Keratinocyte (primary cell): ENCODE measurements around the gene OPTC. TPM values are rescaled to one million over a fixed set of nuclear protein-coding genes. Genes with fewer than 3 reads are reported as not detected.

Source experiments
- DNase-seq: peaks from one replicate; pipeline ENCODE4 v3.0.0-alpha.2; 2011; ENCODE audit warnings: low read depth, missing footprints, low spot score
- FAIRE-seq: peaks from 2 replicates; lab custom pipeline; 2011; peaks lifted over from hg19 to GRCh38; lab: Jason Lieb, UNC
- H2AFZ ChIP-seq: 2 replicates; pipeline ENCODE4 v1.6.0; 2012; ENCODE audit warnings: low read length, control low read depth, inconsistent platforms; ENCODE audit not compliant: control insufficient read depth
- H3K27ac ChIP-seq: 2 replicates; pipeline ENCODE4 v1.5.1; 2011; ENCODE audit warnings: low read length; ENCODE audit not compliant: control insufficient read depth, insufficient read depth
- H3K27me3 ChIP-seq: 3 replicates; pipeline ENCODE4 v1.6.0; 2011; ENCODE audit warnings: low read length; ENCODE audit not compliant: control insufficient read depth, insufficient read depth; ENCODE audit errors: extremely low read depth
- H3K36me3 ChIP-seq, 2 experiments: 2 replicates in 1 of 2; 3 replicates in 1 of 2; pipeline ENCODE4 v1.5.1; 2011; ENCODE audit warnings: low read length in 2 of 2, mild to moderate bottlenecking in 1 of 2; ENCODE audit not compliant: control insufficient read depth in 2 of 2, insufficient read depth in 2 of 2; ENCODE audit errors: extremely low read depth in 1 of 2
- H3K4me1 ChIP-seq: 3 replicates; pipeline ENCODE4 v1.5.1; 2011; ENCODE audit warnings: low read length; ENCODE audit not compliant: control insufficient read depth, insufficient read depth; ENCODE audit errors: extremely low read depth
- H3K4me2 ChIP-seq: 3 replicates; pipeline ENCODE4 v1.6.0; 2011; ENCODE audit warnings: low read depth, low read length; ENCODE audit not compliant: control insufficient read depth, insufficient read depth; ENCODE audit errors: extremely low read depth
- H3K4me3 ChIP-seq, 3 experiments: fragments of 200-600 bp in 1 of 3; sonication (generic) in 1 of 3; 2 replicates in 2 of 3; 3 replicates in 1 of 3; pipeline ENCODE4 v1.5.1; 2011 to 2016; ENCODE audit warnings: low read length in 3 of 3, mild to moderate bottlenecking in 3 of 3, control low read depth in 2 of 3, inconsistent platforms in 1 of 3, low read depth in 1 of 3, mixed read lengths in 1 of 3, mixed run types in 1 of 3, moderate library complexity in 1 of 3; ENCODE audit not compliant: control insufficient read depth in 2 of 3, insufficient read depth in 2 of 3; ENCODE audit errors: extremely low read depth in 1 of 3
- H3K79me2 ChIP-seq: 2 replicates; pipeline ENCODE4 v1.6.0; 2012; ENCODE audit warnings: low read length; ENCODE audit not compliant: control insufficient read depth, insufficient read depth
- H3K9ac ChIP-seq: 3 replicates; pipeline ENCODE4 v1.6.0; 2011; ENCODE audit warnings: low read length; ENCODE audit not compliant: control insufficient read depth, insufficient read depth; ENCODE audit errors: extremely low read depth
- H3K9me1 ChIP-seq: 3 replicates; pipeline ENCODE4 v1.6.0; 2011; ENCODE audit warnings: low read length; ENCODE audit not compliant: control insufficient read depth, insufficient read depth; ENCODE audit errors: extremely low read depth
- H3K9me3 ChIP-seq: 2 replicates; pipeline ENCODE4 v1.5.1; 2012; ENCODE audit warnings: low read depth, low read length; ENCODE audit not compliant: control insufficient read depth
- H4K20me1 ChIP-seq: 3 replicates; pipeline ENCODE4 v1.6.0; 2011; ENCODE audit warnings: low read length; ENCODE audit not compliant: control insufficient read depth, insufficient read depth; ENCODE audit errors: extremely low read depth
- EZH2 ChIP-seq: IDR thresholded peaks from one replicate; pipeline ENCODE4 v1.6.1; 2012; ENCODE audit warnings: inconsistent platforms, mild to moderate bottlenecking, low read length, moderate library complexity
- dilution Hi-C: fragments of 300-500 bp; cut with MboI; formaldehyde crosslinking; loops from one replicate; pipeline ENCODE4 v1.7.0; 2020; ENCODE audit warnings: low sequenced_read_pairs; ENCODE audit not compliant: extremely low pct_ligation_motif_present
- polyA plus RNA-seq, 5 experiments: library from polyadenylated mRNA; depleted of rRNA in 3 of 5; stranded (reverse) in 3 of 5; stranded (forward) in 1 of 5; unstranded in 1 of 5; fragments of >200 nt; gene quantifications; 1 replicate in 1 of 5; 2 replicates in 3 of 5; 3 replicates in 1 of 5; pipeline versions ENCODE4 v1.2.1 to v1.2.3, GENCODE V29; 2011 to 2012; ENCODE audit warnings: missing spikeins in 2 of 5, low read depth in 1 of 5, low replicate concordance in 1 of 5
- TF ChIP-seq, protein P1 (sequence below), 3 experiments: IDR thresholded peaks in 1 of 3; conservative IDR thresholded peaks in 1 of 3; optimal IDR thresholded peaks in 1 of 3; 2 replicates in 2 of 3; 3 replicates in 1 of 3; pipeline versions ENCODE3 to v1.5.1; 2011; ENCODE audit warnings: low read length in 3 of 3, mild to moderate bottlenecking in 3 of 3, moderate library complexity in 2 of 3, control low read depth in 1 of 3, inconsistent platforms in 1 of 3; ENCODE audit not compliant: insufficient read depth in 2 of 3; ENCODE audit errors: extremely low read depth in 1 of 3

OPTC gene
- polyA plus RNA-seq, 1 donor (not counting 4 experiments of a cell fraction or from before 2014, with no cell fraction given), result not detected

DNA sequence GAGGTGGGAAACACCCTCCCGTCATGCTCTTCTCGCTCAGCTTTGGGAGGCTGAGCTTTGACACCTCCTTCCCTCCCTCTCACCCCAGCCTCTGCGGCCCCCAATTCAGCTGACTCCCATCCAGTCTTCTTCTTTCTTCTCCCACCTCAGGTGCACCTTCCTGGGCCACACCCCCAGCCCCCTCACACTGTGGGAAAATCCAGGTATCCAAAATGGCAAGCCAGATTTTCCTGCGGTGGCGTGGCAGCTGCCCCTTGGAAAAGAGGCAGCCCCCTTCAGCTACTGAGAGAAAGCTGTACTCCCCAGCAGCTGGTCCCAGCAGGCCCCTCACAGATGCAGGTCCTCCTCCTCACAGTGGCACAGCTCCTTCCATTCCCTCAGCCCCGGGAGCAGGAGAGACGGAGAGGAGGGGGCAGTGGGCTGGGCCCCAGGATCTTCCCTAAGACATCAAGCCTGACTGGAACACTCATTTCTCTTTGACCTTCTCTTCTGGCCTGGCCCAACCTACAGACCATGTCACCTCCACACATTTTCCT, 61.6 kb downstream of the OPTC start:
- H3K9me3 ChIP-seq, result no peaks in the 10 kb centered on the region
- DNase-seq (no peak), FAIRE-seq (no peak)
- peaks cover 38% of the 10 kb centered on the region for H3K4me1 ChIP-seq
- H3K4me3 ChIP-seq, result no peak overlapping the region
- H3K36me3 ChIP-seq, result no peaks in the 10 kb centered on the region
- H3K4me2 ChIP-seq, result no peak overlapping the region
- H3K9ac ChIP-seq, result no peak overlapping the region
- no peak overlapping the region for H2AFZ ChIP-seq
- peaks cover 4% of the 10 kb centered on the region for H3K9me1 ChIP-seq
- dilution Hi-C loops, result no loop called here
- TF ChIP-seq EZH2, result no peak
- TF ChIP-seq, protein P1, sequence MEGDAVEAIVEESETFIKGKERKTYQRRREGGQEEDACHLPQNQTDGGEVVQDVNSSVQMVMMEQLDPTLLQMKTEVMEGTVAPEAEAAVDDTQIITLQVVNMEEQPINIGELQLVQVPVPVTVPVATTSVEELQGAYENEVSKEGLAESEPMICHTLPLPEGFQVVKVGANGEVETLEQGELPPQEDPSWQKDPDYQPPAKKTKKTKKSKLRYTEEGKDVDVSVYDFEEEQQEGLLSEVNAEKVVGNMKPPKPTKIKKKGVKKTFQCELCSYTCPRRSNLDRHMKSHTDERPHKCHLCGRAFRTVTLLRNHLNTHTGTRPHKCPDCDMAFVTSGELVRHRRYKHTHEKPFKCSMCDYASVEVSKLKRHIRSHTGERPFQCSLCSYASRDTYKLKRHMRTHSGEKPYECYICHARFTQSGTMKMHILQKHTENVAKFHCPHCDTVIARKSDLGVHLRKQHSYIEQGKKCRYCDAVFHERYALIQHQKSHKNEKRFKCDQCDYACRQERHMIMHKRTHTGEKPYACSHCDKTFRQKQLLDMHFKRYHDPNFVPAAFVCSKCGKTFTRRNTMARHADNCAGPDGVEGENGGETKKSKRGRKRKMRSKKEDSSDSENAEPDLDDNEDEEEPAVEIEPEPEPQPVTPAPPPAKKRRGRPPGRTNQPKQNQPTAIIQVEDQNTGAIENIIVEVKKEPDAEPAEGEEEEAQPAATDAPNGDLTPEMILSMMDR (optimal IDR thresholded peaks at IDR 0.05 in 1 of 3, IDR thresholded peaks at IDR 0.05 in 1 of 3, conservative IDR thresholded peaks at IDR 0.05 in 1 of 3; ENCODE audit: extremely low read depth in 1 of 3, insufficient read depth in 2 of 3, low read length in 3 of 3), result no peak
- H3K27me3 ChIP-seq, result no peaks in the 10 kb centered on the region
- no peaks in the 10 kb centered on the region for H4K20me1 ChIP-seq
- no peaks in the 10 kb centered on the region for H3K79me2 ChIP-seq
- H3K27ac ChIP-seq, result no peak overlapping the region

DNA sequence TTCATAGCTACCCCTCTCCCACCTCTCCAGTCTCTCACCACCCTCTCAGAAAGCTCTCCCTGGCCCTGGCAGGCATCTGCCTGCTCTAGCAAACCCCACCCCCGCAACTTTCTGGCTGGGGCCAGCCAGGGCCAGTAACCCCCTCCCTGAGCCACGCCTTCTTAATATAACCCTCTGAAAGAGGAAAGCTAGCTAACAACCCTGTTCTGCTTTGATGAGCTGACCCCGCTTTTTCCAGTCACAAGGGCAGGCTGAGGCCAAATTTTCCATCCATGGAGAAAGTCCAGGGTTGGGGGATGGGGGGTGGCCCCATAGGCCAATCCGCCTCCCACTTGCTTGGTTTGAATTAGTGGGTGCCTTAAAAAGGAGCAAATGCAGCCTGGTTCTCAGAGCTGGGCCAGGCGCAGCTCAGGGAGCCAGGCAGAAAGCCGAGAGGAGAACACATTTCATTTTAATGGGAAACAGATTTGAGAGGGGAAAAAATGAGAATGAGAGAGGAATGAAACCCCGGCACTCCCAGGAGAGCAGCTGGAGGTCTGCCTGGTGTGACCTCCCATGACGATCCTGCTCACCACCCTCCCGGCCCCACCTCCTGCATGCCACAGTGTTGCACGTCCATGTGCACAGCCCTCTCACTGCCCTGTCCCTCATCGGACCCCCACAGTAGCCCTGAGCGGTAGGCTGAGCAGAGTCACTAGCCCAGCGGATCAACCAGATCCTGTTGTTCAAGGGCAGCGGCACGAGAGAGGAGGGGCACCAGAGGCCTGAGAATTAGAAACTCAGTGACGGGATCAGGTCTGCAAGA, 62.3 kb downstream of the OPTC start:
- DNase-seq (no peak), FAIRE-seq (no peak)
- Histone ChIP-seq H3K9me3 (no peaks in the 10 kb centered on the region), H3K27me3 (no peaks in the 10 kb centered on the region), H3K79me2 (no peaks in the 10 kb centered on the region), H2AFZ (no peak overlapping the region), H3K4me3 (no peak overlapping the region), H3K9me1 (peaks cover 4% of the 10 kb centered on the region), H3K4me1 (peaks cover 38% of the 10 kb centered on the region), H3K4me2 (no peak overlapping the region), H3K27ac (no peak overlapping the region), H4K20me1 (no peaks in the 10 kb centered on the region), H3K9ac (no peak overlapping the region), H3K36me3 (no peaks in the 10 kb centered on the region)
- TF ChIP-seq EZH2, result no peak
- TF ChIP-seq, protein P1 (optimal IDR thresholded peaks at IDR 0.05 in 1 of 3, IDR thresholded peaks at IDR 0.05 in 1 of 3, conservative IDR thresholded peaks at IDR 0.05 in 1 of 3; ENCODE audit: extremely low read depth in 1 of 3, insufficient read depth in 2 of 3, low read length in 3 of 3), result no peak
- dilution Hi-C loops, result no loop called here
